ENCODE measurements around the gene CACNG7. TPM values are rescaled to one million over a fixed set of nuclear protein-coding genes. Genes with fewer than 3 reads are reported as not detected.
"Not testable (repeated sequence)": the region's sequence is repeated elsewhere in the genome, so short reads cannot be mapped to it uniquely, and the experiment has no call there.

The CACNG7 gene
- total RNA-seq, 1 experiment from 2014 or later = not detected

- Histone ChIP-seq H3K27me3 (replicated peaks; ENCODE audit: insufficient read depth, low read depth, low read length, poor library complexity) (no peaks in the 10 kb centered on the region), H3K27ac (ENCODE audit: low read depth, low read length, poor library complexity, severe bottlenecking) (peak overlapping the region; percentile 96), H3K4me1 (ENCODE audit: insufficient read depth, low read length, poor library complexity, severe bottlenecking) (peaks cover 16% of the 10 kb centered on the region), H3K36me3 (ENCODE audit: insufficient read depth, low read length, poor library complexity, severe bottlenecking) (no peaks in the 10 kb centered on the region), H3K9me3 (ENCODE audit: low read depth, low read length, poor library complexity, severe bottlenecking) (no peaks in the 10 kb centered on the region), H3K4me3 (ENCODE audit: low read depth, low read length, poor library complexity, severe bottlenecking) (peak overlapping the region; percentile 70)
- TF ChIP-seq EZH2 (IDR thresholded peaks at IDR 0.05; ENCODE audit: borderline replicate concordance, low read depth, low read length, poor library complexity, severe bottlenecking) (no peak), CTCF (conservative IDR thresholded peaks at IDR 0.05; ENCODE audit: low read depth, low read length) (no peak)
- DNase-seq (ENCODE audit: low spot score) = peak; percentile 62
- no TSS peak for BruUV-seq (replicated peaks)
- intact Hi-C loops (cut with micrococcal nuclease; ENCODE audit: unreplicated experiment) = no loop called here
- ChIA-PET POLR2A (ENCODE audit: low non-redundant PET) (interaction anchor here (0.6 to 0.7 kb wide), 2 partner anchors 158 to 162 kb away, joined by 3 to 8 read pairs; no protein-coding TSS in a partner anchor), CTCF (interaction anchor here (1.4 to 1.8 kb wide), 2 partner anchors 11 to 162 kb away, joined by 8 read pairs; no protein-coding TSS in a partner anchor)
These were observed 40.8 kb upstream of the CACNG7 start for GRCh38 chr19:53868091-53868891.

- no peaks in the 10 kb centered on the region for H3K27me3 ChIP-seq (replicated peaks; ENCODE audit: insufficient read depth, low read depth, low read length, poor library complexity)
- H3K36me3 ChIP-seq (ENCODE audit: insufficient read depth, low read length, poor library complexity, severe bottlenecking) = peaks cover 5% of the 10 kb centered on the region
- peaks cover 16% of the 10 kb centered on the region for H3K4me1 ChIP-seq (ENCODE audit: insufficient read depth, low read length, poor library complexity, severe bottlenecking)
- intact Hi-C loops (cut with micrococcal nuclease; ENCODE audit: unreplicated experiment) = no loop called here
- POLR2A ChIA-PET (ENCODE audit: low non-redundant PET) = interaction anchor here (0.6 to 0.7 kb wide), 2 partner anchors 157 to 161 kb away, joined by 3 to 8 read pairs; no protein-coding TSS in a partner anchor
- no peaks in the 10 kb centered on the region for H3K9me3 ChIP-seq (ENCODE audit: low read depth, low read length, poor library complexity, severe bottlenecking)
- H3K4me3 ChIP-seq (ENCODE audit: low read depth, low read length, poor library complexity, severe bottlenecking) = peak overlapping the region; percentile 70
- CTCF ChIA-PET = no interaction called here
- BruUV-seq (replicated peaks) = no TSS peak
- no peak for TF ChIP-seq EZH2 (IDR thresholded peaks at IDR 0.05; ENCODE audit: borderline replicate concordance, low read depth, low read length, poor library complexity, severe bottlenecking)
- TF ChIP-seq CTCF (conservative IDR thresholded peaks at IDR 0.05; ENCODE audit: low read depth, low read length) = 0 out of 2 replicates have a peak, but pooled peaks have one; percentile 21
- H3K27ac ChIP-seq (ENCODE audit: low read depth, low read length, poor library complexity, severe bottlenecking) = peak overlapping the region; percentile 96
- DNase-seq (ENCODE audit: low spot score) = peak; percentile 86
These were observed 39.9 kb upstream of the CACNG7 start for GRCh38 chr19:53868892-53869804.

- Histone ChIP-seq H3K4me3 (ENCODE audit: low read depth, low read length, poor library complexity, severe bottlenecking) (peak overlapping the region; percentile 70), H3K27ac (ENCODE audit: low read depth, low read length, poor library complexity, severe bottlenecking) (peak overlapping the region; percentile 96), H3K4me1 (ENCODE audit: insufficient read depth, low read length, poor library complexity, severe bottlenecking) (peaks cover 16% of the 10 kb centered on the region)
- CTCF ChIA-PET; POLR2A ChIA-PET (ENCODE audit: low non-redundant PET); intact Hi-C loops (cut with micrococcal nuclease; ENCODE audit: unreplicated experiment); H3K9me3 ChIP-seq (ENCODE audit: low read depth, low read length, poor library complexity, severe bottlenecking); DNase-seq (ENCODE audit: low spot score); H3K27me3 ChIP-seq (replicated peaks; ENCODE audit: insufficient read depth, low read depth, low read length, poor library complexity); H3K36me3 ChIP-seq (ENCODE audit: insufficient read depth, low read length, poor library complexity, severe bottlenecking); BruUV-seq (replicated peaks): not testable (repeated sequence)
These were observed 39.1 kb upstream of the CACNG7 start for GRCh38 chr19:53869805-53870484.
